Lung (tissue), 12 donors: ENCODE data around the gene ANKFY1. TPM values are rescaled to one million over a fixed set of nuclear protein-coding genes. Genes with fewer than 3 reads are reported as not detected.

Source experiments
- ATAC-seq: fragments of 200-7000 bp; cut with Tn5 transposase; one replicate; pipeline ENCODE4 v1.9.1; 2020; ENCODE audit warnings: moderate number of reproducible peaks; ENCODE audit not compliant: insufficient read depth, low FRiP score
- DNase-seq, 3 donors: peaks; one replicate each; pipeline ENCODE4 v3.0.0-alpha.2; 2013 to 2017
- H3K27ac ChIP-seq, 2 donors: one replicate each; pipeline ENCODE4 v1.5.1; 2013; ENCODE audit warnings: mild to moderate bottlenecking in 2 of 2, moderate library complexity in 2 of 2, control low read depth in 1 of 2, inconsistent platforms in 1 of 2, low read depth in 1 of 2, low read length in 1 of 2
- H3K27me3 ChIP-seq, 3 donors: one replicate each; pipeline ENCODE4 v1.5.1; 2013; ENCODE audit warnings: low read length in 2 of 3; ENCODE audit not compliant: control insufficient read depth in 3 of 3, insufficient read depth in 3 of 3
- H3K36me3 ChIP-seq, 4 donors: one replicate each; pipeline ENCODE4 v1.5.1; 2013; ENCODE audit warnings: low read length in 4 of 4, mild to moderate bottlenecking in 1 of 4, moderate library complexity in 1 of 4; ENCODE audit not compliant: control insufficient read depth in 4 of 4, insufficient read depth in 4 of 4
- H3K4me1 ChIP-seq, 5 donors: one replicate each; pipeline ENCODE4 v1.5.1; 2013; ENCODE audit warnings: low read length in 5 of 5, mild to moderate bottlenecking in 2 of 5, moderate library complexity in 1 of 5; ENCODE audit not compliant: control insufficient read depth in 5 of 5, insufficient read depth in 5 of 5
- H3K4me3 ChIP-seq: one replicate; pipeline ENCODE4 v1.5.1; 2013; ENCODE audit warnings: mild to moderate bottlenecking, control low read depth, moderate library complexity
- H3K9ac ChIP-seq, 2 donors: one replicate each; pipeline ENCODE4 v1.5.1; 2013; ENCODE audit warnings: low read length in 2 of 2, control low read depth in 1 of 2; ENCODE audit not compliant: insufficient read depth in 1 of 2
- H3K9me3 ChIP-seq, 4 donors: one replicate each; pipeline ENCODE4 v1.5.1; 2013; ENCODE audit warnings: low read length in 3 of 4, mild to moderate bottlenecking in 1 of 4, moderate library complexity in 1 of 4; ENCODE audit not compliant: control insufficient read depth in 4 of 4, insufficient read depth in 3 of 4
- CTCF ChIP-seq: IDR thresholded peaks from 2 replicates; pipeline ENCODE4 v1.5.1; 2012; ENCODE audit warnings: mild to moderate bottlenecking; ENCODE audit errors: control extremely low read depth, extremely low read depth
- WGBS, 2 donors: extraction: QIAGEN DNeasy Blood & Tissue Kit; methylation state at CpG; one replicate each; pipeline ENCODE4 v1.1.7; 2013; 5-methylcytosine and 5-hydroxymethylcytosine counted together
- polyA plus RNA-seq, 2 donors: library from polyadenylated mRNA; stranded (reverse); fragments of 200-250 nt; gene quantifications; one replicate each; pipeline ENCODE4 v1.2.1, GENCODE V29; 2013
- total RNA-seq, 2 donors: library from RNA; depleted of rRNA in 1 of 2; stranded (reverse); fragments of >200 nt in 1 of 2; gene quantifications; one replicate each; pipeline ENCODE4 v1.2.1, GENCODE V29; 2014 to 2021
- donor health status: control.
- donor health status: control.
- donor health status: Bipolar disorder and iron deficiency.
- donor health status: healthy.
- donor health status: DM: yes; HTN: yes; CAD: no.

Gene ANKFY1
- total and polyA plus RNA-seq, 4 donors: 11.4 to 60.2 (median 38.8) TPM

- no peak overlapping the region for H3K9ac ChIP-seq
- H3K36me3 ChIP-seq: peaks cover 2 to 12% (median 9%) of the 10 kb centered on the region in 4 donors
- H3K4me3 ChIP-seq: no peak overlapping the region
- no peaks in the 10 kb centered on the region for H3K9me3 ChIP-seq
- WGBS, 2 donors: 87 to 91% methylated on average over 4 of the region's 4 CpGs
- DNase-seq: no peak
- TF ChIP-seq CTCF: no peak
- H3K4me1 ChIP-seq: peaks cover 0 to 12% (median 0%) of the 10 kb centered on the region in 5 donors
- peak overlapping the region in 1 of 2 donors; percentile 14 for H3K27ac ChIP-seq
- no peaks in the 10 kb centered on the region for H3K27me3 ChIP-seq
- ATAC-seq: no peak
These were observed 6.1 kb upstream of the ANKFY1 start for GRCh38 chr17:4269915-4270314.

DNA sequence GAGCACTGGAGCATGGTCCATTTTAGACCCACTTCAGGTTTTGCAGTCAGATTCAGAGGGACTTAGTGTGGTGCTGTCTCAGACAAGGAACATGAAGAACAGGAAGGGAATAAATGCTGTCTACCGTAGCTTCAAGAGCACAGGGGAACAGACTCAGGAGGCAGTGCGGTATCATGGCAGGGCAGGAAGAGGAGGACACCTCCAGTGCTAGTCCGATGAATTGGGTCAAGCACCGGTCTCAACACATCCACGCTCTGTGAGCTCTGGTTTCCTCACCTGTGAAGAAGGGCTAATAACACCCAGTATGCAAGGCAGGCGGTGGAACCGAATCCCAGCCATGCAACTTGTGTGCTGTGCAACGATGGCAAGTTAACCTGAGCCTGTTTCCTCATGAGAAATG is 3.6 kb upstream of the ANKFY1 start:
- Histone ChIP-seq H3K9ac (no peak overlapping the region), H3K27ac (no peak overlapping the region), H3K36me3 (peaks cover 2 to 12% (median 9%) of the 10 kb centered on the region in 4 donors), H3K9me3 (no peaks in the 10 kb centered on the region), H3K27me3 (no peaks in the 10 kb centered on the region), H3K4me3 (no peak overlapping the region), H3K4me1 (peaks cover 0 to 15% (median 8%) of the 10 kb centered on the region in 5 donors)
- 93 to 97% methylated on average over 8 of the region's 8 CpGs for WGBS, 2 donors
- DNase-seq: no peak
- ATAC-seq: no peak
- no peak for TF ChIP-seq CTCF

DNA sequence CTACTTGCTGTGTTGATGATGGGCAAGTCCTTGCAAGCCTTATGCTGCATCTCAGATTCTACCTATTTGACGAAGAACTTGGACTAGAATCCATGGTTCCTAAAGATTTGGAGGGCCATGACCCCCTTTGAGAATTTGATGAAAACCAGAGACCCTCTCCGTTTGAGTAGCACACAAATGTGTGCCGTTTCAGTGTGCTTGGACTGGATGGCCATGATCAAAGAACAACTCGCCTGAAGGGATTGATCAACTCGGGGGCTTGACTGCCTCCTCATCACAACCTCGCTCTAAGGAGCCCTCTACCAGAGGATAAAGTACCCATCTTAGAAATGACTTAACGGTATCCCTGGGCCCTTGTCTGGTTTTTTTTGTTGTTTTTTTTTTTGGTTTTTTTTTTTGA is 2.8 kb upstream of the ANKFY1 start:
- Histone ChIP-seq H3K27me3 (no peaks in the 10 kb centered on the region), H3K9ac (no peak overlapping the region), H3K9me3 (no peaks in the 10 kb centered on the region), H3K4me3 (no peak overlapping the region), H3K4me1 (peaks cover 0 to 15% (median 12%) of the 10 kb centered on the region in 5 donors), H3K36me3 (peaks cover 2 to 12% (median 8%) of the 10 kb centered on the region in 4 donors), H3K27ac (no peak overlapping the region)
- ATAC-seq (no peak), DNase-seq (no peak)
- TF ChIP-seq CTCF: no peak
- WGBS, 2 donors: 82 to 94% methylated on average over 7 of the region's 7 CpGs

GRCh38 chr17:4262703-4263102 is 1.1 kb downstream of the ANKFY1 start:
- Histone ChIP-seq H3K4me1 (peaks cover 0 to 17% (median 8%) of the 10 kb centered on the region in 5 donors), H3K27ac (peak overlapping the region; percentile 93 to 95), H3K9ac (peak overlapping the region; percentile 48 to 83), H3K9me3 (peaks cover 0 to 8% (median under 1%) of the 10 kb centered on the region in 4 donors), H3K27me3 (no peaks in the 10 kb centered on the region), H3K36me3 (peaks cover 0 to 16% (median 11%) of the 10 kb centered on the region in 4 donors), H3K4me3 (peak overlapping the region; percentile 96)
- ATAC-seq: no peak
- 51 to 61% methylated on average over 8 of the region's 8 CpGs for WGBS, 2 donors
- DNase-seq: no peak
- TF ChIP-seq CTCF: no peak
